GM03348 (cell line): ENCODE measurements around the gene AGMAT.
"Not testable (repeated sequence)": the region's sequence is repeated elsewhere in the genome, so short reads cannot be mapped to it uniquely, and the experiment has no call there.

ENCODE experiments used
- DNase-seq: peaks from one replicate; pipeline ENCODE4 v3.0.0; 2012; ENCODE audit warnings: low spot score

Gene AGMAT

DNA sequence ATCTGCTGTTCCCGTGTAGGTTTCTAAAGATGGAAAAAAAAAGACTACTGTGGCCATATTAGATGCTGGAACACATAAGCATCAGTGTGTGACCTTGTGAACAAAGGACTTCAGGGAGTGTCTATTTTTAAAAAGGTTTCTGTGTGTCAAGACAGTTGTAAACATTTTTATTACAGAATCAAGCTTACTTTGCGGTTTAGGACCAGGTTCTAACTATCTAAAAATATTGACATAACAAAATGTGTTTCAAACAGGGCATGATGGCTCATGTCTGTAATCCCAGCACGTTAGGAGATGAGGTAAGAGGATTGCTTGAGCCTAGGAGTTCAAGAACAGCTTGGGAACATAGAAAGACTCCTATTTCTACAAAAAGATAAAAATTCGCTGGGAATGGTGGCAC is 25.3 kb upstream of the AGMAT start:
- no peak for DNase-seq

DNA sequence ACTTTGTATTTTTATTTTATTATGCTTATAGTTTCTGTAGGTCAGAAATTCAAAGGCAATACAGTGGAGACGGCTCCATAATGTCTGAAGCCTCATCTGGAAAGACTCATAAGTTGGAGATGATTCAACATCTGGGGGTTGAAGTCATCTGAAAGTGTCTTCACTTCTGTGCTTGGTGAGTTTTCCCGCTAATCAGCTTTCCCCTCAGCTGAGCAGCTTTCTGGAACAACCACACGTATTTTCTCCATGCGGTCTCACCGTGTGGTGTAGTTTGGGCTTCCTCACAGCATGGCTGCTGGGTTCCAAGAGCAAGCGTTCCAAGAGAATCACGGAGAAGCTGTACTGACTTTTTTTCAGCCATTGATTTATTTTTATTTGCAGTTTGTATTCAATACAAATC is 24.8 kb upstream of the AGMAT start:
- DNase-seq, result no peak

DNA sequence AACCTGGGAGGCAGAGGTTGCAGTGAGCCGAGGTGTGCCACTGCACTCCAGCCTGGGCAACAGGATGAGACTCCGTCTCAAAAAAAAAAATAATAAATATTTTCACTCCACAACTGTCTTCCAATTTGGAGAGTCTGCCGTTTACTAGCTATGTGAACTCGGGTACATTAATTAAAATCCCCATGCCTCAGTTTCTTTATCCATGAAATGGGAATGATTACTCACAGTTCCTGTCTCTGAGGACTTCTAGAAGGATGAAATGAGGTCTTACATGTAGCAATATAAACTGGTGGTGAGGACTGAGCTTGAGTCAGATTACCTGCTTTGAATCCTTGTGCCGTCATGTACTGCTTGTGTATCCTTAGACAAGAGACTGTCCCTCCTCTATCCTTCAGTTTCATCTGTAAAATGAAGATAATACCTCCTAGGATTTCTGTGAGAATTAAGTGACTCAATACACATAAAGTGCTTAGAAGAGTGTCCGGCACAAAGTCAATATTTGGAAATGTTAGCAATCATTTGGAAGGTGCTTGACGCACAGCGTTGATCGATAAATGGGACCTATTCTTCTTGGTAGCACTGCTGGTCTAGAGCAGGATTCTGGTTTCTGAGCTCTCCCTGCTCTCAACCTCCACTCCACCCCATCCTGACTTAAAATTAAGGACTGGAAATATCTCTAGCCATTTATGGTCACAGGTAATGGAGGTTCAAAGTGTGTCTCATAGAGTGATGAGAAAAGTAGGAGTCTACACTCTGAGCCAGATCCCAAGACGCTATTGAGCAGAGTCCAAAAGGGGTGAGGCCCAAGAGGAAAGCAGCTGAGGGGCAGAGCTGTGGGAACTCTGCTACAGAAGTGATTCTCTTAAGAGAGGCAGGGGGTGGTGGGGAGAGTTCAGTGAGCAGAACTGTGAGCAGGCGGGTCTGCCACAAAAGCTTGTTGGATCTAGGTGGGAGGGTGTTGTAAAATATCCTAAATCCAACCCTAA is 20.8 kb upstream of the AGMAT start:
- DNase-seq, result no peak

DNA sequence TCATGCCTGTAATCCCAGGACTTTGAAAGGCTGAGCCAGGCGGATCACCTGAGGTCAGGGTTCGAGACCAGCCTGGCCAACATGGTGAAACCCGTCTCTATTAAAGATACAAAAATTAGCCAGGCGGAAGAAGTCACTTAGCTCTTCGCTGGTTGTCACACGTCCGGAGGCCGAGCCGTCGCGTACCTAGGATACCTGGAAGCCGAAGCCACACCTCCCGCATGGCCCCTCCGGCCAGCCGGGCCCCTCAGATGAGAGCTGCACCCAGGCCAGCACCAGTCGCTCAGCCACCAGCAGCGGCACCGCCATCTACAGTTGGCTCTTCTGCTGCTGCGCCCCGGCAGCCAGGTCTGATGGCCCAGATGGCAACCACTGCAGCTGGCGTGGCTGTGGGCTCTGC is 19.5 kb upstream of the AGMAT start:
- DNase-seq, result not testable (repeated sequence)

DNA sequence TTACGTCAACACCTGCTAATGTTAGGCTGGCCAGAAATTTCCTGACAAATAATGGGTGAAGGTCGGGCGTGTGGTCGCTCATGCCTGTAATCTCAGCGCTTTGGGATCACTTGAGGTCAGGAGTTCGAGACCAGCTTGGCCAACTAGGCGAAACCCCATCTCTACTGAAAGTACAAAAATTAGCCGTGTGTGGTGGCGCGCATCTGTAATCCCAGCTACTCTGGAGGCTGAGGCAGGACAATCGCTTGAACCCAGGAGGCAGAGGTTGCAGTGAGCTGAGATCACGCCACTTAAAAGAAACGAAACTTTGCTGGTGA is 19.1 kb upstream of the AGMAT start:
- DNase-seq, result not testable (repeated sequence)

DNA sequence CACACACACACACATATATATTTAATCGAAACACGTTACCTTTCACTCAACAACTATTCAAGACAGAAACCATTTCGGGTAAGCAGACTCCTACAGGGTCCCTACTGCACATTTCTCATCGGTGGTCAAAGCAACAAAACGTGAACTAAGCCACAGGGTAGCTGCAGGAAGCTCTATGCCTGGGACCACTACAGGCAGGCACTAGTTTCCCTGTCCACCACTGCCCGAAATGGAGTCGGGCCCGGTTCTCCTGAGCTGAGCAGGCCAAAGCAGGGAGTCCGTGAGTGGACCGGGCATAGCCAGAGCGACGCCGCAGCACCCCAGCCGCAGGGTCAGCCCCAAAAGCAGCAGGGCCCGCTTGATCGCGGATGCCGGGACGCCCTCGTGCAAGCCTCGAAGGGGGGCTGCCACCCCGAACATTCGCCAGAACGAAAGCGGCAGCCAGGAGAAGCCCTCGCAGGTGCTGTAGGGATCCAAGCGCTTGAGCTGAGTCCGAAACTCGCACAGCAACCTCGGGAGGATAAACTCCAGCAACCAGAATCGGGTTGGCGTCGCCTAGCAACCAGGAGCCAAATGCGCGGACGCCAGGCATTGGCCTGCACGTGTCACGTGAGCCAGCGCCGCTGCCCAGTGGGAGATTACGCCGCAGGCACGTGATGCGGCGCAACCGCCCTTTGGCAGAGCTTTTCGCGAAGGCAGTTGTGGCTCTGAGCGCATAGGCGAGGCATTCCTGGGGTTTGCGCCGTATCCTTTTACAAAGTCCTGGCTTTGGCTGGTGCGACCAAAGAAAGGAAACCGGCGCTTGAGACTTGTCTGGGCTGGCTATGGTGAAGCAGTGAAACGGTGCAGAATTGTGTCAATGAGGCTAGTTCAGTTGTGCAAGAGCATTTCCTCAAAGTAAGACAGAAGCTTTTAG is 18.5 kb upstream of the AGMAT start:
- DNase-seq, result peak; percentile 98

DNA sequence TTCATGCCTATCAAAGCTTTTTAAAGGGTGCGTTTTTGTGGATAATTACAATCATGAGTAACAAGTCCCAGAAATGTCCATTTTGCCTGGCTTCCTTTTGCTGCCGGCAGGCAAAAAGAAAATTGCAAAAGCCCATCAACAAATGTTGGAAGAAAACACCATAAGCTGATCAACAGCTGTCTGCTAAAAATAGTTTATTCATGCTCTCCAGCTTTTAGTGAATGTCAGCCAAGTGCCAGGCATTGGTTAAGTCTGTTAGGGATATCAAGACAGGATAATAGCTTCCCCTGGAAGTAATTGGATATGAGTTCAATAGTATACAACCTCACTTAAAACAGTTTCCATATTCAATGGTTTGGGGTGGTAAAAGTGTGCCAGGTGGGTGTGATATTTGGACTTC is 13.6 kb upstream of the AGMAT start:
- no peak for DNase-seq

DNA sequence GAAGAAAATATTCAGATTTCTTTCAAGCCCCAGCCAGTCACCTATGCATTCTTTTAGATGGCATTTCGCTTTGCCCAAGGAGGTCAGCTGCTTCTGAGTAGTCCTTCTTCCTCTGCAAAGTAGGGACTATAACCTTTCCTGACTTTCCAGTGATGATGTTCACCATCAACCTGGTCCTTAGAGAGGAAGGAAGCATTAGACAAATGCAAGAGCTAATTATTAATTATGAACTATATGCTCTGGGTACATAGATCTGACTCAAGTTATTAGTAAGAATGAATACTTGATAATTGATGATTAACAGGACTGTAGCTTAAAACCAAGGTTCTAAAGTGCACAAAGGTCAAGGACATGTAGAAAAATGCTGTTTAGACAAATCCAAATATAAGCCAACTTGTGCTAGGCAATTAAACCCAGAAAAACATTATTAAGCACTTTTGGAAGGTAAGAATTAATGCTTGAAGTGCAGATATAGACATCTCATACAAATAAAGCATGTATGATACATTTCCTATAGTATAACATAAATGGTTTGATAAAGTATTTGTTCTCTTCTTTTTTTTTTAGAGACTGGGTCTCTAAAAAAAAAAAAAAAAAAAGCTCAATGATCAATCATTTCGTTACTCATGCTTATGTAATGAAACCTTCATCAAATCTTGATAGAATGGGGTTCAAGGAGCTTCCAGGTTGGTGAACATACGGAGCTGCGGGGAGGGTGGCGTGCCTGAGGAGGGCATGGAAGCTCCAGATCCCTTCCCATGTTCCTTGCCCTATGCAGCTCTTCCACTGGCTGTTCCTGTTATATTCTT is 11.2 kb upstream of the AGMAT start:
- DNase-seq, result no peak

DNA sequence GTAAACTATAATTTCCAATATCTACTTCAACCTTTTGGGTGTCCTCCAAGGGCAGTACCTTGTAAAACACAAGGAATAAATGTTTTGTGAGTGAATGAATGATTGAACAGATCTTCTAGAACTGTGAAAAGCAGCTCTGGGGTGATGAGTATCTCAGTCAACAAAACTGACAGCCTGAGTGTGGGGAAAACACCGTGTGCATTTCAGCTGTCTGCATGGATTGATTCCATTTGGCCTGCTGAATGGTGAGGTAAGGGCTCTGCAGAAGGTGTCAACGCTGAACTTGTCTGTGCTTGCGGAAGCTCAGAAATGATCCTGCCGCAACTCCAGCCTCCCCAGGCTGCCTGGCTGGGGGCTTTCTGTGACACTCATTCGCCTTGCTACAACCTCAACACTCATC is 7.4 kb upstream of the AGMAT start:
- DNase-seq, result no peak

DNA sequence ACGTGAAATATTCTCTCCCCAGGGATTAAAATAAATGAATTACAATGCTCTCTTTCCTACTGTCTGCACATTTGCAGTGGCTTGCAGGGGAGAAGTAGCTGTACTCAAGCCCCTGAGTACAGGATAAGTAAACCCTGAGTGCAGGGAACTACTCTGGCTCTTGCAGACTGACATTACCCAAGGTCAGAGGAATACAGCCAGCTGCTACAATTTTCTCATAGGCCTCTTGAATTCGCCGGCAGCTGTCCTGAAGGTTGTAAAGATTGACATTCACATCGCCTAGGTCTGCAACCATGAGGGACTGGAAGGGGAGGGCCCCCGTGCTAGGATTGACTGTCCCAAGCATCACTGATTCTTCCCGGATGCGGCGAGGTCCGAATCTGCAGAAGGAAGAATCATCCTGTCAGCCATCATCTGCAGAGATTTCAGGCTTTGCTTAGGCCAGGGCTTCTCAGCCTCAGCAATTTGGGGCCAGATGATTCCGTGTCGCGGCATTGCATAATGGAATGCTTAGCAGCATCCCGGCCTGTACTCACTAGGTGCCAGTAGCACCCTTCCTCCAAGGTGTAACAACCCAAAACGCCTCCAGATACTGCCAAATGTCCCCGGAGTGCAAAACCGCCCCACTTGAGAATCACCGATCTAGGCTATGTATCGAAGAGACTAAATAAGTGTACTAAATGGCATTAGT is 1.7 kb downstream of the AGMAT start:
- DNase-seq, result no peak

DNA sequence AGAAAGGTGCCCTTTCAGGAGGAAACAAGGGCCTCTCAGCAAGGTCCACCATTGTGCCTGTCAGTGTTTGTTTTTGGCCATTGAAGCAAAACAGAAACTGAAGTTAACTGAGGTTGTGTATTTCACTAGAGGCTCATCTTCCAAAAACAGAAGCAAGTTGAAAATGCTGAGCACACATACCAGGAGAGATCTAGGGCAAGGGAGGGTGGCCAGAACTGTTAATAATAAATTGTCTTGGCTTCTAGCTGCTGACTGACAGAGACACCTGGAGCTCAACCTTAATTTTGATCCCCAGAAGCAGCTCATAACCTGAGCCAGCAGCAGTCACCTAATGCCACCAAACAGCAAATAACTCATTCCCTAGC is 5.2 kb downstream of the AGMAT start:
- DNase-seq, result no peak

DNA sequence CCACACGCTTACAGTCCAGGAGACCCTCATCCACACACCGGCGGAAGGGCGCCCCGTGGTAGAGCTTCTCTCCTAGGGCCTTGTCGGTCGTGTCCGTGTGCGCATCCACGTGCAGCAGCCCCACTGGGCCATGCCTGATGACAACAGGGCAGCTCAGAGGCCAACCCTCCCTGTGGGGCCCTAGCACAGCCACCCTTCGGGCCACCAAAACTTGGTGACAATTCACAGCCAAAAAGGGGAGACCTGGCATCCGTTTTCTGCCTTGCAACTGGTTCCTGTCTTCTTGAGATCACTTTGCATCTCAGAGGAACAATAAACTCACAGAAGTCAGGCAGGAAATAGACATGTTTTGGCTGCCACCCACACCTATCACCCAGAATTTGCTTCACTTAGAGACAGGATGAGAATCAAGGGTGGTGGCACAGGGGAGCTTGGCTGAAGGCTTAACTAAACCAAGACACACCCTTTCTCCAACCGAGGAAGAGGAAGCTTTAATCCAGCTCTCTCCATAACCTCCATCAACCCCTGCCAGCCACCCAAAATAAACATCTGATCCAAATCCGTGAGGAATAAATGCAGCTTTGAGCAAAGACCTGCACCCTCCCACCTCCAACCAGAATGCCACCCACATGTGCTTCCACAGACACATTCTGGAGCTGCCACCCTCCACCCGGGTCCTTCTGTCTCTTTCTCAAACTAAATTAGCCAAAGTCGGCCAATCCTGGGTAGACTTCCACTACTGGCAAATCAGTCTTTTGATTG is 5.7 kb downstream of the AGMAT start:
- DNase-seq, result no peak

DNA sequence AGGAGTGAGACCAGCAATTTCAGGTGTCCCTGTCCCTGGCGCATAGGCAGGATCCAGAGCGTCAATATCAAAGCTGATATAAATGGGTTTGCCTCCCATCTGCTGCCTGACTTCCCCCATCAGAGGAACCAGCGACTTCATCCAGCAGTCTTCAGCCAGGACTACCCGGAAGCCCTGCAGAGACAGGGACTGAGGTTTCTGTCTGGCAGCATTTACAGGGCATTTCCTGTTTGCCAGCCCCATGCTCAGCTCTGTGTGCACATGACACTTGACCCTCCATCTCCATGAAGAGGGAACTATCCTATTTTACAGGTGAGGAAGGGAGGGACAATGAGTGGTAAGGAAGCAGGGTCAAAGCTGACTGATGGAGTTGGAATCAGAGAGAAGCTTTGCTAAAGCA is 7.2 kb downstream of the AGMAT start:
- no peak for DNase-seq

DNA sequence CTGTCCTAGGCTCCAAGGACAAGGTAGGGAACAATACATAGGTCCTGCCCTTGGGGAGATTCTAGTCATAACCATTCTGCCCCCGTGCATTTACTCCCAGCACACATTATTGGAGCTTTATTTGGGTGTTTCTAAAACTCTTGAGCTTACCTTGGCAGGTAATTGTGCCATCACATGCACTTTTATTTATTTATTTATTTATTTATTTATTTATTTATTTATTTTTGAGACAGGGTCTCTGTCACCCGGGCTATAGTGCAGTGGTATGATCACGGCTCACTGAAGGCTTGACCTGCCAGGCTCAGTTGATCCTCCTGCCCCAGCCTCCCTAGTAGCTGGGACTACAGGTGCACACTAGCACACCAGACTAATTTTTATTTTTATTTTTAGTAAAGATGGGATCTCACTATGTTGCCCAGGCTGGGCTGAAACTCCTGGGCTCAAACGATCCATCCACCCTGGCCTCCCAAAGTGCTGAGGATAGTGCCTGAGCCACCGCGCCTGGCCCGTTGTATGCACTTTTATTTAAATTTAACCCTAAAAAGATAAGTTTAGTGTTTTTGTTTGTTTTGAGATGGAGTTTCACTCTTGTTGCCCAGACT is 9.2 kb downstream of the AGMAT start:
- no peak for DNase-seq

DNA sequence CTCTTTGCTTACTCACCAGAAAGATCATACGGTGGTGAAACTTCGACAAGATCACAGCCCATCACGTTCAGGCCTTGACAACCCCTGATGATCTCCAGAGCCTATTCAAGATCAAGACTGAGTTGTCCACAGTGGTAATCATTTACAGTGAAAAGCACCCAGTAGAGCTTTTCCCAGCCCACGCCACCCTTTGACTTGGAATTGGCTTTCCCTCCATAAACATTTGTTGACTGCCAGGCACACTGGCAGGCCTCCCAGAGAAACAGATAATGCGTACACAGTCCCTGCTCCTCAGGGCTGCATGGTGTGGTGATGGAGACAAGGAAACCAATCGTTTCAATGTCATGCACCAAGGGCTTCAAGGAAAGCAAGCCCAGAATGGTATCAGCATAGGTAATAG is 10.1 kb downstream of the AGMAT start:
- no peak for DNase-seq

DNA sequence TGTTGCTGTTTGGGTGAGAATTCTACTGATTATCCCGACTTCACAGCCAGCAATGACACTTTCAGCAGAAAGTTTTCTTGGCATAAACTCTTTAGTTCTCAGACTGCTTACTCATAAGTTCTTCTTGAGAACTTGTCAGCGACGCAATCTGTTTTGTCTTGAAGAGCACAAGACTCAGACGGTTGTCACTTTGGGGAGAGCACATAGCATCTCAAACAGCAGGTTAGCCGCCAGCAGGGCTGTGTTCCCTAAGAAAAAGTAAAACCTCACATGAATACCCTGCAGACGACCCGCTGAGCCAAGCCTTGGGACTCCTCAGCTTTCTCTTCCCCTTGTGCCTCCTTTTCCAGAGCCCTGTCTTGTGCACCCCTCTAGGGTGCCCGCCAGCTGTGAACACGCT is 11.4 kb downstream of the AGMAT start:
- DNase-seq, result peak; percentile 50

DNA sequence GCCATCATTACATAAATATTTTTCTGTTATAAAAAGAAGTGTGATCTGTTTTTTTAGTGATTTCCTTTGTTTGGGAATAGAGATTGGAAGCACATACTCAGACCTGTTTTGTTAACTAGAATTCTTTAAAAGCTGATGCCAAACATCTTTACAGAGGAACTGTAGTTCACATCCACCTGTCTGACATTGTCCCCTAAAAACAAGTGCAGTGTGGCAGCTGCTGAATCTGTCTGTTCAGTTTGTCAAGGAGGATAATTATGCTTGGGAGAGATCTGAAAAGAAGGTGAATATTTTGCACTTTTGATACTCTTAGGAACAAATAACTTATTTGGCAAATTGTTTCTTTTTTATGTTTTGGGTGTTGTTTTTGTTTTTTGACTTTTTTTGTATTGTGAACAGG is 13.6 kb downstream of the AGMAT start:
- no peak for DNase-seq

DNA sequence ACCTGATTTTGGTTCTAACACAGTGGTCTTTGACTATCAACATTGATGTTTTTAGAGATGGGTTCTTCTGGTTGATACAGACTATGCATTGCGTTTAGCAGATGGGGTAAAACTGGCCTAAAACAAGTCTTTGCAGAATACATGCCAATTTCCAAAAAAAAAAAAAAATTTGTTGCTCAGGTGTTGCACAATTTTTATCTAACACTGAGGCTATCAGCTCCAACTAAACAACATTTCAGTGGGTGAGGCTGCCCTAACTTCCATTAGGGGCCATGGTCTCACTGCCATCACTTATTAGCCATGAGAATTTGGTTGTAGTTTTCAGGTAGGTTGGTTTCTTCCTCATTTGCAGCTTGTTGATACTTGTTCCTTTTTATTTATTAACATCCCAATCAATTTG is 14.0 kb downstream of the AGMAT start:
- DNase-seq, result no peak

DNA sequence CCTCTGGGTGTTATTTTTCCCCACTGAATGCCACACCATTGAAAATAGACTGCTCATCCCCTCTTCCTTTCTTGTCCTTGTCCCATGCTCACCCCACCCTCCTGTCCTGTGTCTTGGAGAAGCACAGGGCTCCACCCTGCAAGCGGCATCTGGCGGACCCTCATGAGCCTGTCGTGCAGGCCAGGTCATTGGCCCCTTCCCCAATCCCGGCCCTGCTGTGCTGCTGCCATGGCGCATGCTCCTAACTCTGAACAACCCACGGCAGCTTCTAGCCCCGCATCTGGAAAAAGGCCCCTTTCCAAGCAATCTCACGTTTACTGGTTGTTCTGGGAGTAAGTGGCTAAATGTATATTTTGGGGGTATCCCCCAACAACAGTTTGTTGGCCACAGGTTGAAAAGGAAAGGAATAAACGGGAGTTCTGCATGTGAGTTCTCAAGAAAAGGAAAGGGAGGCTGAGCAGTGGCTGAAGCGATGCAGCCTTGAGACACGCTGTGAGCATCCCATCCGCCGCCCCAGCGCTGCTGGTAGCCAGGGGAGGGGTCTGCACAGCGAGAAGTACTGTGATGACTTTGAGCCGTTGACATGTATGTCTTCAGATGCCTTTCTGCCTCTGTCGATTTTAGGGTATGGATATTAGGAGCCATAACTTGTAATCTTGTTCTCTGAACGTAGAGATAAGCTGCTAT is 16.3 kb downstream of the AGMAT start:
- DNase-seq, result no peak
